CD4-positive, CD25-positive, alpha-beta regulatory T cell (primary cell): ENCODE data around the gene BMP8B. TPM values are rescaled to one million over a fixed set of nuclear protein-coding genes. Genes with fewer than 3 reads are reported as not detected.
"Not testable (repeated sequence)": the region's sequence is repeated elsewhere in the genome, so short reads cannot be mapped to it uniquely, and the experiment has no call there.

ENCODE experiments used
- ATAC-seq, 2 donors: fragments of 150-1000 bp; cut with Tn5 transposase; one replicate each; pipeline ENCODE4 v1.10.0; 2021; ENCODE audit warnings: low read depth in 2 of 2, moderate number of reproducible peaks in 2 of 2, moderate library complexity in 1 of 2
- DNase-seq, 3 donors: peaks; one replicate each; pipeline versions ENCODE4 v3.0.0 to v3.0.0-alpha.2; 2012 to 2022; ENCODE audit warnings: mixed read lengths in 1 of 3
- H3K27ac ChIP-seq: one replicate; pipeline ENCODE4 v1.7.0; 2013; ENCODE audit warnings: mild to moderate bottlenecking, low read length; ENCODE audit not compliant: insufficient read depth, poor library complexity, severe bottlenecking
- H3K27me3 ChIP-seq: one replicate; pipeline ENCODE4 v1.7.0; 2013; ENCODE audit warnings: low read length; ENCODE audit not compliant: control insufficient read depth, insufficient read depth
- H3K36me3 ChIP-seq: one replicate; pipeline ENCODE4 v1.7.0; 2013; ENCODE audit warnings: mild to moderate bottlenecking, low read length, moderate library complexity; ENCODE audit not compliant: control insufficient read depth, insufficient read depth
- H3K4me1 ChIP-seq: 2 replicates; pipeline ENCODE4 v1.7.0; 2013; ENCODE audit warnings: mild to moderate bottlenecking, low read length; ENCODE audit not compliant: insufficient read depth, control insufficient read depth, poor library complexity, severe bottlenecking
- H3K4me3 ChIP-seq: one replicate; pipeline ENCODE4 v1.7.0; 2013; ENCODE audit warnings: low read depth, mild to moderate bottlenecking, low read length, moderate library complexity
- H3K9me3 ChIP-seq, 2 experiments: 1 replicate in 1 of 2; 2 replicates in 1 of 2; pipeline ENCODE4 v1.7.0; 2013; ENCODE audit warnings: low read length in 2 of 2, mild to moderate bottlenecking in 1 of 2, moderate library complexity in 1 of 2; ENCODE audit not compliant: control insufficient read depth in 2 of 2
- H3K27ac Mint-ChIP-seq, 3 donors: one replicate each; pipeline ENCODE4 v1.8.0; 2020 to 2022; ENCODE audit warnings: mild to moderate bottlenecking in 3 of 3, mixed read lengths in 3 of 3, moderate library complexity in 2 of 3
- H3K27me3 Mint-ChIP-seq: one replicate; pipeline ENCODE4 v1.8.0; 2022; ENCODE audit warnings: mild to moderate bottlenecking, mixed read lengths
- H3K36me3 Mint-ChIP-seq: one replicate; pipeline ENCODE4 v1.8.0; 2020; ENCODE audit warnings: mixed read lengths
- H3K4me1 Mint-ChIP-seq, 4 donors: one replicate each; pipeline ENCODE4 v1.8.0; 2020 to 2022; ENCODE audit warnings: mixed read lengths in 4 of 4, mild to moderate bottlenecking in 1 of 4
- H3K4me3 Mint-ChIP-seq, 4 donors: one replicate each; pipeline ENCODE4 v1.8.0; 2020 to 2022; ENCODE audit warnings: mild to moderate bottlenecking in 4 of 4, mixed read lengths in 4 of 4, moderate library complexity in 3 of 4
- H3K9me3 Mint-ChIP-seq, 7 donors: one replicate each; pipeline ENCODE4 v1.8.0; 2020 to 2022; ENCODE audit warnings: mixed read lengths in 7 of 7, mild to moderate bottlenecking in 3 of 7, moderate library complexity in 2 of 7
- polyA plus RNA-seq, 4 donors: library from polyadenylated mRNA; unstranded; fragments of 300-500 nt; fragmentation: Illumina TruSeq; gene quantifications; one replicate each; pipeline ENCODE4 v1.2.3, GENCODE V29; 2021
- total RNA-seq: library from RNA; stranded (reverse); gene quantifications from one replicate; pipeline ENCODE4 v1.2.3, GENCODE V29; 2022

BMP8B gene
- total and polyA plus RNA-seq, 5 donors from 2014 or later = 0.05 to 0.39 (median 0.10) TPM; not detected in 1

DNA sequence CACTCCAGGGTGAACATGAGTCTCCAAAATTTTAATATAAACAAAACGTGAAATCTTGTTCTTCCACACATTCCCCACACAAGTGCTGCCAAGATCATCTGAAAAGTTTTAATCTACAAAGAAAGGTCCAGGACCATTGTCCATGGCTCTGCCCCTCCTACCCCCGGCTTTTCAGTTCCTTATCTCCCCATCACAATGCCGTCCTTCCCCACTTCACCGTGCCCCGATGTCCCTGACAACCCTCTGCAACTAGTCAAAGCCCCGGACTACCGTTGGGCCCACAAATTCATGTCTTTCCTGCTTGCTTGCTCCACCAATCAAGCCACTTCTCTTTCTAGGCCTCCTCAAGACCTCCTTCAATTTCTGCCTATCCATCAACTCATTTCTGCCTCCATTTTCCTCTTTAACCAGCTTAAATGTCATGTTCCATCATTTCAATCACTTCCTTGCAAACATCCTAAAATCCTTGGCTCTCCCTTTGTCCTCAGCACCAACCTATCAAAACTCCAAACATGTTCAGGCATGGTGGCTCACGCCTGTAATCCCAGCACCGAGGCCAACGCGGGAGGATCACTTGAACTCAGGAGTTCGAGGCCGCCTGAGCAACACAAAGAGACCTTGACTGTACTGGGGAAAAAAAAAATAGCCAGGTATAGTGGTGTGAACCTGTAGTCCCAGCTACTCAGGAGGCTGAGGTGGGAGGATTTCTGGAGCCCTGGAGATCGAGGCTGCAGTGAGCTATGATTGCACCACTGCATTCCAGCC lies 14.0 kb upstream of the BMP8B start:
- Mint-ChIP-seq H3K4me1 (peaks cover 5 to 15% (median 11%) of the 10 kb centered on the region in 4 donors), H3K9me3 (peaks cover 0 to 8% (median 1%) of the 10 kb centered on the region in 7 donors), H3K36me3 (peaks cover 10% of the 10 kb centered on the region), H3K27me3 (no peaks in the 10 kb centered on the region), H3K4me3 (peak overlapping the region in 1 of 4 donors; percentile 19), H3K27ac (no peak overlapping the region)
- Histone ChIP-seq H3K4me1 (peaks cover 6% of the 10 kb centered on the region), H3K27me3 (no peaks in the 10 kb centered on the region), H3K36me3 (peaks cover 6% of the 10 kb centered on the region), H3K4me3 (no peak overlapping the region), H3K9me3 (peaks cover 3 to 8% of the 10 kb centered on the region in 2 experiments), H3K27ac (no peak overlapping the region)
- no peak for ATAC-seq
- no peak for DNase-seq

DNA sequence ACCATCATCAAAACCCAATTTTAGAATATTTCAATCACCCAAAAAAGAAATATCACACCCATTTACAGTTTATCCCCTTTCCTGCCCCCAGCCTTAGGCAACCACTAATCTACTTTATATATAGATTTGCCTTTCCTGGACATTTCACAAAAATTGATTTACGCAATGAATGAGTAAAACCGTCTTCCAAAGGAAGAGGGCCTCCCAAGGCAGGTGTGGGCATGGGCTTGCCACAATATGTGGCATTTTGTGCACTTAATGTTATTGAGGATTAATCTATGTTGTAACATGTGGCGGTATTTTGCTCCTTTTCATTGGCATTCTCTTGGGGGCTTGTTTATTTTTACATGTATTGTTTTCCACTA lies 11.8 kb upstream of the BMP8B start:
- peaks cover 3% of the 10 kb centered on the region for H3K36me3 ChIP-seq
- peaks cover 3 to 6% of the 10 kb centered on the region in 2 experiments for H3K9me3 ChIP-seq
- DNase-seq (no peak), ATAC-seq (no peak)
- no peak overlapping the region for H3K4me3 ChIP-seq
- H3K27me3 Mint-ChIP-seq = no peaks in the 10 kb centered on the region
- no peak overlapping the region for H3K27ac ChIP-seq
- no peak overlapping the region for H3K27ac Mint-ChIP-seq
- H3K4me1 Mint-ChIP-seq = peaks cover 5 to 17% (median 11%) of the 10 kb centered on the region in 4 donors
- H3K4me3 Mint-ChIP-seq = no peak overlapping the region
- peaks cover 6% of the 10 kb centered on the region for H3K4me1 ChIP-seq
- no peaks in the 10 kb centered on the region for H3K27me3 ChIP-seq
- H3K9me3 Mint-ChIP-seq = peaks cover 0 to 3% (median 1%) of the 10 kb centered on the region in 7 donors
- peaks cover 7% of the 10 kb centered on the region for H3K36me3 Mint-ChIP-seq

- peak; percentile 36 to 43 for ATAC-seq
- peak overlapping the region; percentile 81 to 97 (median 96) for H3K27ac Mint-ChIP-seq
Measured at GRCh38 chr1:39799770-39800470, 11.3 kb upstream of the BMP8B start.

GRCh38 chr1:39798859-39799769 lies 10.4 kb upstream of the BMP8B start:
- not testable (repeated sequence) for H3K4me1 ChIP-seq, H3K27me3 ChIP-seq, H3K36me3 Mint-ChIP-seq, H3K9me3 Mint-ChIP-seq, H3K9me3 ChIP-seq, H3K27me3 Mint-ChIP-seq, H3K36me3 ChIP-seq
- ATAC-seq = peak; percentile 96 to 97
- peak overlapping the region; percentile 57 to 85 (median 80) for H3K4me3 Mint-ChIP-seq
- DNase-seq = peak; percentile 85 to 96 (median 92)
- peaks cover 5 to 17% (median 11%) of the 10 kb centered on the region in 4 donors for H3K4me1 Mint-ChIP-seq
- peak overlapping the region; percentile 51 for H3K4me3 ChIP-seq
- H3K27ac Mint-ChIP-seq = peak overlapping the region; percentile 81 to 97 (median 96)
- H3K27ac ChIP-seq = peak overlapping the region; percentile 80

More at GRCh38 chr1:39799770-39800470, 11.3 kb upstream of the BMP8B start:
- Mint-ChIP-seq H3K27me3 (no peaks in the 10 kb centered on the region), H3K4me1 (peaks cover 5 to 17% (median 11%) of the 10 kb centered on the region in 4 donors), H3K9me3 (peaks cover 0 to under 1% (median 0%) of the 10 kb centered on the region in 7 donors), H3K4me3 (peak overlapping the region; percentile 57 to 85 (median 80)), H3K36me3 (peaks cover 3% of the 10 kb centered on the region)
- DNase-seq = peak; percentile 50 to 62 (median 56)
- peak overlapping the region; percentile 51 for H3K4me3 ChIP-seq
- peaks cover 0 to under 1% of the 10 kb centered on the region in 2 experiments for H3K9me3 ChIP-seq
- H3K4me1 ChIP-seq = peaks cover 6% of the 10 kb centered on the region
- H3K27ac ChIP-seq = peak overlapping the region; percentile 80
- no peaks in the 10 kb centered on the region for H3K27me3 ChIP-seq
- no peaks in the 10 kb centered on the region for H3K36me3 ChIP-seq

DNA sequence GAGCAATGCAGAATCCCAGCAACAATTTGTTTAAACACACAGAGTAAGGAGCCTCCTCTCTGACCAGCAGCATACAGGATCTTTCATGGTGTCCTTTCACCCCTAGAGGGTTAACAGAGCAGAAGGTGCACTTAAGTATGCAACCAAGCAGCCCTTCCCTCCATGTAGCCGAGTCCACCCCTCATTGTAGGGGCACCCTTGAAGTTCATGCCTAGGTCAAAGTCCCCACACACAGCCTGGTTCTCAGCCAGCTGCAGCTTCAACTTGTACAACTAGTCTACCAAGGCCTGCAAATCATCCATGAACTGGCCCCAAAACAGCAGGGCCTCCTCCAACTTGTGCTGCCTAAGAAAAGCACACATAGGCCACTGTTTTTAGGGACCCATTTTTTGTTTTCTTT lies 7.0 kb upstream of the BMP8B start:
- Mint-ChIP-seq H3K27ac (no peak overlapping the region), H3K4me3 (no peak overlapping the region), H3K4me1 (peaks cover 10 to 22% (median 16%) of the 10 kb centered on the region in 4 donors), H3K27me3 (peaks cover 21% of the 10 kb centered on the region), H3K36me3 (no peaks in the 10 kb centered on the region), H3K9me3 (no peaks in the 10 kb centered on the region)
- H3K27me3 ChIP-seq = no peaks in the 10 kb centered on the region
- H3K4me1 ChIP-seq = peaks cover 6% of the 10 kb centered on the region
- H3K36me3 ChIP-seq = no peaks in the 10 kb centered on the region
- DNase-seq (no peak), ATAC-seq (no peak)
- H3K9me3 ChIP-seq = no peaks in the 10 kb centered on the region
- H3K27ac ChIP-seq = no peak overlapping the region
- H3K4me3 ChIP-seq = no peak overlapping the region

GRCh38 chr1:39791838-39792237 lies 3.2 kb upstream of the BMP8B start:
- no peak overlapping the region for H3K4me3 Mint-ChIP-seq
- Histone ChIP-seq H3K4me1 (peaks cover 10% of the 10 kb centered on the region), H3K9me3 (no peaks in the 10 kb centered on the region), H3K27me3 (no peaks in the 10 kb centered on the region), H3K4me3 (no peak overlapping the region), H3K36me3 (no peaks in the 10 kb centered on the region), H3K27ac (no peak overlapping the region)
- DNase-seq (no peak), ATAC-seq (no peak)
- H3K27me3 Mint-ChIP-seq = peaks cover 37% of the 10 kb centered on the region
- no peaks in the 10 kb centered on the region for H3K9me3 Mint-ChIP-seq
- no peaks in the 10 kb centered on the region for H3K36me3 Mint-ChIP-seq
- no peak overlapping the region for H3K27ac Mint-ChIP-seq
- H3K4me1 Mint-ChIP-seq = peaks cover 4 to 17% (median 7%) of the 10 kb centered on the region in 4 donors

GRCh38 chr1:39789571-39790110 lies 976 bp upstream of the BMP8B start:
- Mint-ChIP-seq H3K9me3 (no peaks in the 10 kb centered on the region), H3K27ac (peak overlapping the region in 2 of 3 donors; percentile 36 to 91), H3K4me3 (peak overlapping the region; percentile 58 to 83 (median 74)), H3K4me1 (peaks cover 4 to 17% (median 7%) of the 10 kb centered on the region in 4 donors), H3K27me3 (peaks cover 47% of the 10 kb centered on the region), H3K36me3 (no peaks in the 10 kb centered on the region)
- Histone ChIP-seq H3K4me1 (peaks cover 10% of the 10 kb centered on the region), H3K36me3 (no peaks in the 10 kb centered on the region), H3K9me3 (no peaks in the 10 kb centered on the region), H3K27me3 (no peaks in the 10 kb centered on the region), H3K27ac (no peak overlapping the region), H3K4me3 (no peak overlapping the region)
- no peak for ATAC-seq
- DNase-seq = no peak
